GM18502 (cell line): Measurements from ENCODE around the gene GPX1.

ENCODE experiments used
- ATAC-seq: cut with Tn5 transposase; IDR thresholded peaks from one replicate; pipeline ENCODE4 v1.9.1; 2021; ENCODE audit warnings: mild to moderate bottlenecking; ENCODE audit not compliant: unreplicated experiment, poor library complexity

GPX1 gene

GRCh38 chr3:49316696-49317457, 41.3 kb downstream of the GPX1 start:
- no peak for ATAC-seq

GRCh38 chr3:49313896-49314688, 44.1 kb downstream of the GPX1 start:
- ATAC-seq, result no peak

GRCh38 chr3:49311283-49311682, 46.9 kb downstream of the GPX1 start:
- no peak for ATAC-seq

GRCh38 chr3:49310677-49311076, 47.5 kb downstream of the GPX1 start:
- no peak for ATAC-seq
